MM.1S (cell line): ENCODE data around the gene CMTM4.

ENCODE experiments used
- CTCF ChIP-seq: fragments of 300-600 bp; sonication (generic); IDR thresholded peaks from 2 replicates; pipeline ENCODE4 v1.5.1; 2016; ENCODE audit warnings: antibody characterized with exemption, low read length, mixed read lengths
- EZH2 ChIP-seq: fragments of 300-600 bp; sonication (generic); optimal IDR thresholded peaks from 2 replicates; pipeline ENCODE3; 2017; ENCODE audit warnings: low read depth, mild to moderate bottlenecking, antibody characterized with exemption, low read length, mixed read lengths

DNA sequence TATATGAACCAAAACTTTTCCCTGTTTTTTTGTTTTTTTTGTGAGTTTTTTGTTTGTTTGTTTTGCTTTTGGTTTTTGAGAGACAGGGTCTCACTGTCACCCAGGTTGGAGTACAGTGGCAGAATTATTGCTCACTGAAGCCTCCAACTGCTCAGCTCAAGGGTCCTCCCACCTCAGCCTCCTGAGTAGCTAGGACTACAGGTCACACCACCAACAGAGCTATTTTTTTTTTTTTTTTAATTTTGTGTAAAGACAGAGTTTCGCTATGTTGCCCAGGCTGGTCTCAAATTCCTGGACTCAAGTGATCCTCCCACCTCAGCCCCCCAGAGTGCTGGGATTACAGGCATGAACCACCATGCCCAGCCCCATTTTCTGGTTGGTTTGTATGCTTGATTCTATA lies 28.6 kb downstream of the CMTM4 start:
- TF ChIP-seq CTCF: no peak
- TF ChIP-seq EZH2: no peak
